Neural cell (in vitro differentiated cells): Measurements from ENCODE around the gene ZNF264. TPM values are rescaled to one million over a fixed set of nuclear protein-coding genes. Genes with fewer than 3 reads are reported as not detected.

Experiments used
- H2AFZ ChIP-seq: fragments of 200-600, 300-800 bp; sonication (generic), shearing (Covaris generic); 2 replicates; pipeline ENCODE4 v1.6.0; 2014; ENCODE audit warnings: low read depth, mild to moderate bottlenecking, antibody characterized with exemption, low read length, moderate library complexity
- H3F3A ChIP-seq: fragments of 200-600 bp; shearing (Covaris generic); 2 replicates; pipeline ENCODE4 v1.6.1; 2016; ENCODE audit warnings: mild to moderate bottlenecking, moderate library complexity, mixed read lengths, antibody characterized with exemption, low read length; ENCODE audit not compliant: insufficient read depth, poor library complexity, severe bottlenecking
- H3K27ac ChIP-seq: fragments of 200-600, 300-800 bp; sonication (generic), shearing (Covaris generic); 2 replicates; pipeline ENCODE4 v1.5.1; 2014; ENCODE audit warnings: mild to moderate bottlenecking, low read length, moderate library complexity
- H3K27me3 ChIP-seq: fragments of 300-800, 200-600 bp; sonication (generic), shearing (Covaris generic); 2 replicates; pipeline ENCODE4 v1.6.0; 2014; ENCODE audit warnings: mild to moderate bottlenecking, low read depth, low read length, moderate library complexity; ENCODE audit not compliant: insufficient read depth
- H3K36me3 ChIP-seq: fragments of 300-800, 200-600 bp; sonication (generic), shearing (Covaris generic); 2 replicates; pipeline ENCODE4 v1.5.1; 2014; ENCODE audit warnings: mild to moderate bottlenecking, antibody characterized with exemption, low read length, moderate library complexity; ENCODE audit not compliant: insufficient read depth
- H3K4me2 ChIP-seq: fragments of 300-800, 200-600 bp; sonication (generic), shearing (Covaris generic); 2 replicates; pipeline ENCODE4 v1.6.0; 2014; ENCODE audit warnings: mild to moderate bottlenecking, low read length
- H3K4me3 ChIP-seq: fragments of 300-800, 200-600 bp; sonication (generic), shearing (Covaris generic); 2 replicates; pipeline ENCODE4 v1.5.1; 2014; ENCODE audit warnings: mild to moderate bottlenecking, low read length, moderate library complexity
- H3K79me2 ChIP-seq: fragments of 200-600 bp; shearing (Covaris generic); replicated peaks from 2 replicates; pipeline ENCODE4 v1.6.0; 2014; ENCODE audit warnings: mild to moderate bottlenecking, low read length, moderate library complexity; ENCODE audit not compliant: insufficient read depth
- H3K9ac ChIP-seq: fragments of 300-800, 200-600 bp; sonication (generic), shearing (Covaris generic); 2 replicates; pipeline ENCODE4 v1.6.1; 2016; ENCODE audit warnings: mild to moderate bottlenecking, low read length, mixed read lengths
- H3K9me2 ChIP-seq: fragments of 200-600 bp; shearing (Covaris generic); 2 replicates; pipeline ENCODE4 v1.6.1; 2016; ENCODE audit warnings: mild to moderate bottlenecking, low read length, mixed read lengths; ENCODE audit not compliant: insufficient read depth
- H3K9me3 ChIP-seq: fragments of 200-600, 300-800 bp; sonication (generic), shearing (Covaris generic); 2 replicates; pipeline ENCODE4 v1.6.1; 2016; ENCODE audit warnings: mild to moderate bottlenecking, mixed run types, low read length, moderate library complexity, mixed read lengths
- H4K20me1 ChIP-seq: fragments of 200-600 bp; shearing (Covaris generic); 2 replicates; pipeline ENCODE4 v1.6.1; 2016; ENCODE audit warnings: mild to moderate bottlenecking, mixed run types; ENCODE audit not compliant: insufficient read depth
- CTCF ChIP-seq: fragments of 450-650 bp; IDR thresholded peaks from 2 replicates; pipeline ENCODE4 v1.5.1; 2014; ENCODE audit warnings: antibody characterized with exemption, mild to moderate bottlenecking, moderate library complexity; ENCODE audit not compliant: poor library complexity, severe bottlenecking
- EP300 ChIP-seq: fragments of 450-650 bp; conservative IDR thresholded peaks from 2 replicates; pipeline ENCODE4 v1.6.1; 2014; ENCODE audit warnings: antibody characterized with exemption, mild to moderate bottlenecking, moderate library complexity; ENCODE audit not compliant: poor library complexity, severe bottlenecking
- EZH2 ChIP-seq: fragments of 200-600, 300-800 bp; shearing (Covaris generic), sonication (generic); IDR thresholded peaks from 2 replicates; pipeline ENCODE4 v1.6.1; 2014; ENCODE audit warnings: antibody characterized with exemption, low read length, borderline replicate concordance, mild to moderate bottlenecking; ENCODE audit not compliant: insufficient read depth, poor library complexity, severe bottlenecking
- MXI1 ChIP-seq: fragments of 450-650 bp; conservative IDR thresholded peaks from 2 replicates; pipeline ENCODE4 v1.6.1; 2014; ENCODE audit warnings: antibody characterized with exemption, mild to moderate bottlenecking; ENCODE audit not compliant: poor library complexity, severe bottlenecking
- POLR2AphosphoS5 ChIP-seq: IDR thresholded peaks from 2 replicates; pipeline ENCODE4 v1.6.1; 2012
- RAD21 ChIP-seq: fragments of 450-650 bp; conservative IDR thresholded peaks from 2 replicates; pipeline ENCODE4 v1.6.1; 2014; ENCODE audit warnings: antibody characterized with exemption, mild to moderate bottlenecking, moderate library complexity
- SMC3 ChIP-seq: fragments of 450-650 bp; conservative IDR thresholded peaks from 2 replicates; pipeline ENCODE4 v1.6.1; 2014; ENCODE audit warnings: antibody characterized with exemption, mild to moderate bottlenecking, moderate library complexity; ENCODE audit not compliant: poor library complexity
- TAF1 ChIP-seq: IDR thresholded peaks from 2 replicates; pipeline ENCODE4 v1.6.1; 2012; ENCODE audit warnings: low read depth
- polyA plus RNA-seq: library from polyadenylated mRNA; depleted of rRNA; stranded (reverse); fragments of >200 nt; gene quantifications from 2 replicates; pipeline ENCODE4 v1.2.3, GENCODE V29; 2014
- TF ChIP-seq, protein P1 (sequence below): IDR thresholded peaks from 2 replicates; pipeline ENCODE4 v1.6.1; 2012; ENCODE audit warnings: borderline replicate concordance

The ZNF264 gene
- polyA plus RNA-seq, 1 donor from 2014 or later, result 10.4 TPM

- H3K4me2 ChIP-seq, result no peak overlapping the region
These were observed 25.5 kb upstream of the ZNF264 start for GRCh38 chr19:57165846-57166245.

DNA sequence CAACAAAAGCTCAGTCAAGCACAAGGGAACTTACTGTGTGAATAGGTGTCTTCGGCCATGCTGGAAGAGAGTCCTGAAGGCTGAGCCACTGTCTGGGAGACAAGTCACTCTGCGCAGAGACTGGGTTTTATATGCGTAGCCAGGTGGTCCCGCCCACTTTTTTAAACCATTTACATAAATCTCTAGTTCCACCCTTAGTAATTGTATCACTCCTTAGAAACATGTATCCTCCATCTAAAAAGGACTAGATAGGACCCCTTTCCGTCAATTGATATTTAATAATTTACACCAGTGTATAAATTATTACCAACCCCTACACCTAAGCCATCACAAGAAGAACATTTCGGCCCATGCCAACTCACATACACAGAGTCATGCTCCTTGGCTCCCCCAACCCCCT is 23.9 kb upstream of the ZNF264 start, which contains the start of gene DUXA:
DUXA (minus strand) TSS at position 101 of the 400 bp plus-strand sequence; CDS start at position 59, 42 bp downstream.
- H4K20me1 ChIP-seq, result no peaks in the 10 kb centered on the region

More at GRCh38 chr19:57165846-57166245, 25.5 kb upstream of the ZNF264 start:
- Histone ChIP-seq H3K4me3 (no peak overlapping the region), H2AFZ (no peak overlapping the region), H3K79me2 (no peaks in the 10 kb centered on the region), H3K36me3 (no peaks in the 10 kb centered on the region), H3K9ac (no peak overlapping the region), H3K9me2 (no peaks in the 10 kb centered on the region), H3F3A (no peaks in the 10 kb centered on the region), H3K9me3 (peaks cover 4% of the 10 kb centered on the region), H3K27me3 (no peaks in the 10 kb centered on the region), H3K27ac (no peak overlapping the region), H4K20me1 (no peaks in the 10 kb centered on the region)
- TF ChIP-seq MXI1 (no peak), EP300 (no peak), CTCF (no peak)

More for the DNA sequence above, 23.9 kb upstream of the ZNF264 start, which contains the start of gene DUXA:
- H3K27ac ChIP-seq, result no peak within 1 kb of the TSS
- no peaks in the 10 kb centered on the region for H3K36me3 ChIP-seq
- TF ChIP-seq CTCF (no peak), POLR2AphosphoS5 (no peak), EZH2 (no peak), SMC3 (no peak), EP300 (no peak), TAF1 (no peak), RAD21 (no peak), MXI1 (no peak)
- TF ChIP-seq, protein P1, sequence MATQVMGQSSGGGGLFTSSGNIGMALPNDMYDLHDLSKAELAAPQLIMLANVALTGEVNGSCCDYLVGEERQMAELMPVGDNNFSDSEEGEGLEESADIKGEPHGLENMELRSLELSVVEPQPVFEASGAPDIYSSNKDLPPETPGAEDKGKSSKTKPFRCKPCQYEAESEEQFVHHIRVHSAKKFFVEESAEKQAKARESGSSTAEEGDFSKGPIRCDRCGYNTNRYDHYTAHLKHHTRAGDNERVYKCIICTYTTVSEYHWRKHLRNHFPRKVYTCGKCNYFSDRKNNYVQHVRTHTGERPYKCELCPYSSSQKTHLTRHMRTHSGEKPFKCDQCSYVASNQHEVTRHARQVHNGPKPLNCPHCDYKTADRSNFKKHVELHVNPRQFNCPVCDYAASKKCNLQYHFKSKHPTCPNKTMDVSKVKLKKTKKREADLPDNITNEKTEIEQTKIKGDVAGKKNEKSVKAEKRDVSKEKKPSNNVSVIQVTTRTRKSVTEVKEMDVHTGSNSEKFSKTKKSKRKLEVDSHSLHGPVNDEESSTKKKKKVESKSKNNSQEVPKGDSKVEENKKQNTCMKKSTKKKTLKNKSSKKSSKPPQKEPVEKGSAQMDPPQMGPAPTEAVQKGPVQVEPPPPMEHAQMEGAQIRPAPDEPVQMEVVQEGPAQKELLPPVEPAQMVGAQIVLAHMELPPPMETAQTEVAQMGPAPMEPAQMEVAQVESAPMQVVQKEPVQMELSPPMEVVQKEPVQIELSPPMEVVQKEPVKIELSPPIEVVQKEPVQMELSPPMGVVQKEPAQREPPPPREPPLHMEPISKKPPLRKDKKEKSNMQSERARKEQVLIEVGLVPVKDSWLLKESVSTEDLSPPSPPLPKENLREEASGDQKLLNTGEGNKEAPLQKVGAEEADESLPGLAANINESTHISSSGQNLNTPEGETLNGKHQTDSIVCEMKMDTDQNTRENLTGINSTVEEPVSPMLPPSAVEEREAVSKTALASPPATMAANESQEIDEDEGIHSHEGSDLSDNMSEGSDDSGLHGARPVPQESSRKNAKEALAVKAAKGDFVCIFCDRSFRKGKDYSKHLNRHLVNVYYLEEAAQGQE, result no peak
- H3K4me3 ChIP-seq, result no peak within 1 kb of the TSS
- H3K27me3 ChIP-seq, result peaks cover 3% of the 10 kb centered on the region
- no peaks in the 10 kb centered on the region for H3F3A ChIP-seq
- no peak within 1 kb of the TSS for H3K4me2 ChIP-seq
- no peak within 1 kb of the TSS for H3K9ac ChIP-seq
- H2AFZ ChIP-seq, result no peak within 1 kb of the TSS
- peaks cover 4% of the 10 kb centered on the region for H3K9me3 ChIP-seq
- H3K79me2 ChIP-seq, result no peaks in the 10 kb centered on the region
- H3K9me2 ChIP-seq, result no peaks in the 10 kb centered on the region
